Measurements from ENCODE around the gene NPHS1.

The NPHS1 gene

DNA sequence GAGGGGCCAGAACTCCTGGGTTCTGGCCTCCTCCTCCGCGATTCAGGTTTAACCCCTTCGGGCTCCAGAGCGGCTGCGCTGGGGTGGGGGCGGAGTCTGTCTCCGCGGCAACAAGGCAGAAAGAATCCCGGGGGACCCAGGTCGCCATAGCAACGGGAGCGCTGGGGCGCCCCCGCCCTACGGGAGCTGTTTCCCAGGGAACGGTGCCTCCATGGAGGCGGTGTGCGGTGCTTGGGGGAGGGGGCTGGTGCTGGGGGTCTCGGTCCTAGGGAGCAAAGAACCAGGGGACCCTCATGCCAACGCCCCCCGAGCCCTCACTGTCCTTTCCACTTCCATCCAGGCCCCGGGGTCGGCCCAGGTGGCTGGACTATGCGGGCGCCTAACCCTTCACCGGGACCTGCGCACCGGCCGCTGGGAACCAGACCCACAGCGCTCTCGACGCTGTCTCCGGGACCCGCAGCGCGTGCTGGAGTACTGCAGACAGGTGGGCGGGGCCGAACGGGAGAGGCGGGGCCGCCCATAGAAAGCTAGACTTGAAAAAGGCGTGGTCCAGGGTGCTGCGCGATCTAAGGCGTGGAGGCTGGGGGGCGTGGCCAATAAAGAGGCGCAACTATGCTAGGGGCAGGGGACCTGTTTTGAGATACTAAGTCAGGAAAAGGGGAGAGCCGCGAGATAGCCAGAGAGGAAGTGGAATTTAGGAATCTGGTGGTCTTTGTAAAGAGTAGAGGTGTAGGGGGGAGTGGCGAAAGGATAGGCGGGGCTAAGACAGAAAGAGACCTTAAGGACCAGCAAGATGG lies 17.2 kb upstream of the NPHS1 start:
- peaks cover 18% of the 10 kb centered on the region for H3K4me1 ChIP-seq (ENCODE audit: insufficient read depth, low read length, severe bottlenecking)
- H3K9me3 ChIP-seq (ENCODE audit: low read length), result no peaks in the 10 kb centered on the region
- no peak overlapping the region for H2AFZ ChIP-seq (ENCODE audit: low read length)
- H4K20me1 ChIP-seq (ENCODE audit: insufficient read depth, low read length), result no peaks in the 10 kb centered on the region
- peak overlapping the region; percentile 52 for H3K4me2 ChIP-seq (ENCODE audit: low read length)
- H3K27ac ChIP-seq (ENCODE audit: low read depth, low read length, poor library complexity, severe bottlenecking), result no peak overlapping the region
- H3K27me3 ChIP-seq (ENCODE audit: insufficient read depth, low read length), result peaks cover 4% of the 10 kb centered on the region; the same call in 1 of the 2 replicates
- TF ChIP-seq, protein P1, sequence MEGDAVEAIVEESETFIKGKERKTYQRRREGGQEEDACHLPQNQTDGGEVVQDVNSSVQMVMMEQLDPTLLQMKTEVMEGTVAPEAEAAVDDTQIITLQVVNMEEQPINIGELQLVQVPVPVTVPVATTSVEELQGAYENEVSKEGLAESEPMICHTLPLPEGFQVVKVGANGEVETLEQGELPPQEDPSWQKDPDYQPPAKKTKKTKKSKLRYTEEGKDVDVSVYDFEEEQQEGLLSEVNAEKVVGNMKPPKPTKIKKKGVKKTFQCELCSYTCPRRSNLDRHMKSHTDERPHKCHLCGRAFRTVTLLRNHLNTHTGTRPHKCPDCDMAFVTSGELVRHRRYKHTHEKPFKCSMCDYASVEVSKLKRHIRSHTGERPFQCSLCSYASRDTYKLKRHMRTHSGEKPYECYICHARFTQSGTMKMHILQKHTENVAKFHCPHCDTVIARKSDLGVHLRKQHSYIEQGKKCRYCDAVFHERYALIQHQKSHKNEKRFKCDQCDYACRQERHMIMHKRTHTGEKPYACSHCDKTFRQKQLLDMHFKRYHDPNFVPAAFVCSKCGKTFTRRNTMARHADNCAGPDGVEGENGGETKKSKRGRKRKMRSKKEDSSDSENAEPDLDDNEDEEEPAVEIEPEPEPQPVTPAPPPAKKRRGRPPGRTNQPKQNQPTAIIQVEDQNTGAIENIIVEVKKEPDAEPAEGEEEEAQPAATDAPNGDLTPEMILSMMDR (IDR thresholded peaks at IDR 0.05; ENCODE audit: low read length), result no peak
- no peak for TF ChIP-seq EZH2 (IDR thresholded peaks at IDR 0.05; ENCODE audit: borderline replicate concordance, low read length)
- no peaks in the 10 kb centered on the region for H3K36me3 ChIP-seq (ENCODE audit: insufficient read depth, low read length)
- H3F3A ChIP-seq (ENCODE audit: insufficient read depth, low read length), result no peaks in the 10 kb centered on the region
- peak overlapping the region; percentile 44 for H3K4me3 ChIP-seq (ENCODE audit: low read depth, low read length, poor library complexity, severe bottlenecking)
- H3K79me2 ChIP-seq (ENCODE audit: insufficient read depth, low read length), result no peaks in the 10 kb centered on the region
- no peaks in the 10 kb centered on the region for H3K9me2 ChIP-seq (ENCODE audit: low read depth, low read length)
- H3K9ac ChIP-seq (ENCODE audit: low read length), result no peak overlapping the region

DNA sequence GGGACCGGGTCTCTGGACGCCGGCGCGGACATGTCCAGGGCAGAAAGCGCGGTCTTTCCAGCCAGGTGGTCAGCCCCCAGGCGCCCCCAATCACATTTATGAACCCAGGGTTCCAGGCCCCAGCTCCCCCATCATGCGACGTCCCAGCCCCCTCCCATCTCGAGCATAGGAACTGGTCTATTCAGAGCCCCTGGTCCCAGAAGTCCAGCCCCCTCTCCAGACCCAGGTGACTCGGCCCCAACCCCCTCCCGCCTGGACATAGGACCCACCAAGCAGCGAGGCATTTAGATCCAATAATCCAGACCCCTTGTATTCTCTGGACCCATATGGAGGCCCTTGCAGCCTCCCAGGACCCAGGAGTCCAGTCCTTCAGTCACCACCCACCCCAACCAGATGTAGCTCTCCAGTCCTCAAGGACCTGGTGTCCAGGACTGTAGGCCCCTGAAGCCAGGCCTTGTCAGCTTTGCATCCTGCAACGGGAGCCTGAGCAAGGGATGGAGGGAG lies 16.6 kb upstream of the NPHS1 start:
- TF ChIP-seq, protein P1 (IDR thresholded peaks at IDR 0.05; ENCODE audit: low read length), result no peak
- TF ChIP-seq EZH2 (IDR thresholded peaks at IDR 0.05; ENCODE audit: borderline replicate concordance, low read length), result no peak
- Histone ChIP-seq H3K27ac (ENCODE audit: low read depth, low read length, poor library complexity, severe bottlenecking) (no peak overlapping the region), H3K36me3 (ENCODE audit: insufficient read depth, low read length) (no peaks in the 10 kb centered on the region), H3K27me3 (ENCODE audit: insufficient read depth, low read length) (peaks cover 4% of the 10 kb centered on the region; the same call in 1 of the 2 replicates), H3K9me2 (ENCODE audit: low read depth, low read length) (no peaks in the 10 kb centered on the region), H3K79me2 (ENCODE audit: insufficient read depth, low read length) (no peaks in the 10 kb centered on the region), H4K20me1 (ENCODE audit: insufficient read depth, low read length) (no peaks in the 10 kb centered on the region), H3K4me3 (ENCODE audit: low read depth, low read length, poor library complexity, severe bottlenecking) (peak overlapping the region; percentile 44), H3K9me3 (ENCODE audit: low read length) (no peaks in the 10 kb centered on the region), H3K9ac (ENCODE audit: low read length) (peak overlapping the region; percentile 31; the same call in 1 of the 2 replicates), H3K4me2 (ENCODE audit: low read length) (peak overlapping the region; percentile 52), H3F3A (ENCODE audit: insufficient read depth, low read length) (no peaks in the 10 kb centered on the region), H2AFZ (ENCODE audit: low read length) (no peak overlapping the region), H3K4me1 (ENCODE audit: insufficient read depth, low read length, severe bottlenecking) (peaks cover 18% of the 10 kb centered on the region)

DNA sequence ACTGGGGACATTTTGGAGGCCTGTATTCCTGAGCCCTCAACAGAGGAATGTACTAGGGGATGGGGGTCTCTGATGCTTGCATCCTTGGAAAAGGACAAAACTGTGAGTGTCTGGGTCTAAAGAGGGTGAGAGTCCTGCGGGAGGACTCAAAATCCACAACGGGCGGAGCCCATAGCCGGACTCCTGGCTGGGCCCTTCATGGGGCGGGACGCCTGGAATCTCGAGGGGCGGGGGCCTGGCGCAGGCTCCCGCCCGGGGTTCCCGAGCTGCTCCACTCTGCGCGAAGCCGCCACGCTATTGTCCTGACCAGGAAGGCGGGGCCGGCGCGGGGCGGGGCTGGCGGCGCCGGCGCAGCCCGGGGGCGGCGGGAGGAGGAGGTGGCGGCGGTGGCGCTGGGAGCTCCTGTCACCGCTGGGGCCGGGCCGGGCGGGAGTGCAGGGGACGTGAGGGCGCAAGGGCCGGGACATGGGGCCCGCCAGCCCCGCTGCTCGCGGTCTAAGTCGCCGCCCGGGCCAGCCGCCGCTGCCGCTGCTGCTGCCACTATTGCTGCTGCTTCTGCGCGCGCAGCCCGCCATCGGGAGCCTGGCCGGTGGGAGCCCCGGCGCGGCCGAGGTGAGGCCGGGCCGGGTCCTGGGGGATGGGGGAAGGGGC lies 16.0 kb upstream of the NPHS1 start, which contains the start of gene APLP1:
TSS of gene APLP1 (plus strand) at position 403 of the 651 bp plus-strand sequence. CDS start at position 466, 63 bp downstream.
- no peaks in the 10 kb centered on the region for H3K9me2 ChIP-seq (ENCODE audit: low read depth, low read length)
- peak within 1 kb of the TSS; percentile 52 for H3K4me2 ChIP-seq (ENCODE audit: low read length)
- no peaks in the 10 kb centered on the region for H3K79me2 ChIP-seq (ENCODE audit: insufficient read depth, low read length)
- peak within 1 kb of the TSS; percentile 31; the same call in 1 of the 2 replicates for H3K9ac ChIP-seq (ENCODE audit: low read length)
- no peaks in the 10 kb centered on the region for H4K20me1 ChIP-seq (ENCODE audit: insufficient read depth, low read length)
- no peak within 1 kb of the TSS for H3K27ac ChIP-seq (ENCODE audit: low read depth, low read length, poor library complexity, severe bottlenecking)
- TF ChIP-seq, protein P1 (IDR thresholded peaks at IDR 0.05; ENCODE audit: low read length), result no peak
- TF ChIP-seq EZH2 (IDR thresholded peaks at IDR 0.05; ENCODE audit: borderline replicate concordance, low read length), result no peak
- H2AFZ ChIP-seq (ENCODE audit: low read length), result no peak within 1 kb of the TSS
- H3K9me3 ChIP-seq (ENCODE audit: low read length), result no peaks in the 10 kb centered on the region
- H3F3A ChIP-seq (ENCODE audit: insufficient read depth, low read length), result no peaks in the 10 kb centered on the region
- peaks cover 4% of the 10 kb centered on the region; the same call in 1 of the 2 replicates for H3K27me3 ChIP-seq (ENCODE audit: insufficient read depth, low read length)
- H3K4me1 ChIP-seq (ENCODE audit: insufficient read depth, low read length, severe bottlenecking), result peaks cover 18% of the 10 kb centered on the region
- peak within 1 kb of the TSS; percentile 44 for H3K4me3 ChIP-seq (ENCODE audit: low read depth, low read length, poor library complexity, severe bottlenecking)
- no peaks in the 10 kb centered on the region for H3K36me3 ChIP-seq (ENCODE audit: insufficient read depth, low read length)
